ENCODE data around the gene VWA8.

DNA sequence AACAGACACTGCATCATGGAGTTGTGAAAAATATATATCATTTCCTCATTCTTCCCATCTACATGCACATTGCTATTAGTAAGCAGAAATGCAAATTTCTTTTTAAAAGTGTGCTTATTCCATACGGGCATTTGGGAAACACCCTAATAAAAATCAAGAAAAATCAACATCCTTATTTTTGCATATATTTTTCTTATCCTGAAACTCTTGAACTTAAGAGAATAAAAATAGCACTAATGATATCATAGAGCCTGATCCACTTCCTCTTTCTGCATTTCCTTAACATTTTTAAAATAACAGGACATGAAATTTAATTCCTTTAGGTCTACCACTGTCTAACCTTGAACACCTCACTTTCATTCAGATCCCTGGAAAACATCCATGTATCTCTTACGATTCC, 123.3 kb downstream of the VWA8 start:
- TF ChIP-seq POLR2A (IDR thresholded peaks at IDR 0.05), result no peak
- TF ChIP-seq, protein P1, sequence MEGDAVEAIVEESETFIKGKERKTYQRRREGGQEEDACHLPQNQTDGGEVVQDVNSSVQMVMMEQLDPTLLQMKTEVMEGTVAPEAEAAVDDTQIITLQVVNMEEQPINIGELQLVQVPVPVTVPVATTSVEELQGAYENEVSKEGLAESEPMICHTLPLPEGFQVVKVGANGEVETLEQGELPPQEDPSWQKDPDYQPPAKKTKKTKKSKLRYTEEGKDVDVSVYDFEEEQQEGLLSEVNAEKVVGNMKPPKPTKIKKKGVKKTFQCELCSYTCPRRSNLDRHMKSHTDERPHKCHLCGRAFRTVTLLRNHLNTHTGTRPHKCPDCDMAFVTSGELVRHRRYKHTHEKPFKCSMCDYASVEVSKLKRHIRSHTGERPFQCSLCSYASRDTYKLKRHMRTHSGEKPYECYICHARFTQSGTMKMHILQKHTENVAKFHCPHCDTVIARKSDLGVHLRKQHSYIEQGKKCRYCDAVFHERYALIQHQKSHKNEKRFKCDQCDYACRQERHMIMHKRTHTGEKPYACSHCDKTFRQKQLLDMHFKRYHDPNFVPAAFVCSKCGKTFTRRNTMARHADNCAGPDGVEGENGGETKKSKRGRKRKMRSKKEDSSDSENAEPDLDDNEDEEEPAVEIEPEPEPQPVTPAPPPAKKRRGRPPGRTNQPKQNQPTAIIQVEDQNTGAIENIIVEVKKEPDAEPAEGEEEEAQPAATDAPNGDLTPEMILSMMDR (IDR thresholded peaks at IDR 0.05), result no peak

Measured in thyroid gland (tissue), 4 donors.